8988T (cell line): Measurements from ENCODE around the gene GALNT13.

Experiments
- DNase-seq: peaks from one replicate; pipeline ENCODE4 v3.0.0; 2011

GALNT13 gene

GRCh38 chr2:154132827-154133226 is 261.1 kb downstream of the GALNT13 start:
- DNase-seq: no peak

GRCh38 chr2:154133823-154134222 is 262.1 kb downstream of the GALNT13 start:
- DNase-seq: no peak

GRCh38 chr2:154140249-154141025 is 268.7 kb downstream of the GALNT13 start:
- no peak for DNase-seq

- no peak for DNase-seq
Measured at GRCh38 chr2:154142480-154142879, 270.8 kb downstream of the GALNT13 start.

GRCh38 chr2:154143105-154143504 is 271.4 kb downstream of the GALNT13 start:
- no peak for DNase-seq

- no peak for DNase-seq
Measured at GRCh38 chr2:154158101-154158500, 286.4 kb downstream of the GALNT13 start.

- no peak for DNase-seq
Measured at GRCh38 chr2:154161286-154161685, 289.6 kb downstream of the GALNT13 start.

GRCh38 chr2:154170400-154170799 is 298.7 kb downstream of the GALNT13 start:
- no peak for DNase-seq

- DNase-seq: no peak
Measured at GRCh38 chr2:154173164-154173563, 301.4 kb downstream of the GALNT13 start.

GRCh38 chr2:154173919-154174318 is 302.2 kb downstream of the GALNT13 start:
- no peak for DNase-seq

- no peak for DNase-seq
Measured at GRCh38 chr2:154182008-154182407, 310.3 kb downstream of the GALNT13 start.

- DNase-seq: no peak
Measured at GRCh38 chr2:154187948-154188347, 316.2 kb downstream of the GALNT13 start.

- DNase-seq: no peak
Measured at GRCh38 chr2:154189953-154190352, 318.2 kb downstream of the GALNT13 start.

- DNase-seq: no peak
Measured at GRCh38 chr2:154193246-154193645, 321.5 kb downstream of the GALNT13 start.

- no peak for DNase-seq
Measured at GRCh38 chr2:154194909-154195643, 323.4 kb downstream of the GALNT13 start.

- no peak for DNase-seq
Measured at GRCh38 chr2:154195644-154196195, 324.0 kb downstream of the GALNT13 start.

- DNase-seq: no peak
Measured at GRCh38 chr2:154198866-154199265, 327.1 kb downstream of the GALNT13 start.

- DNase-seq: no peak
Measured at GRCh38 chr2:154203206-154203605, 331.5 kb downstream of the GALNT13 start.

GRCh38 chr2:154203902-154204301 is 332.2 kb downstream of the GALNT13 start:
- DNase-seq: no peak

- DNase-seq: no peak
Measured at GRCh38 chr2:154207288-154208047, 335.7 kb downstream of the GALNT13 start.

- no peak for DNase-seq
Measured at GRCh38 chr2:154223726-154224125, 352.0 kb downstream of the GALNT13 start.

- no peak for DNase-seq
Measured at GRCh38 chr2:154226931-154227330, 355.2 kb downstream of the GALNT13 start.

GRCh38 chr2:154228566-154229280 is 357.0 kb downstream of the GALNT13 start:
- no peak for DNase-seq
